ENCODE measurements around the gene SYNE2.

GRCh38 chr14:64123241-64123822 is 270.5 kb downstream of the SYNE2 start:
- TF ChIP-seq CTCF (IDR thresholded peaks at IDR 0.05; ENCODE audit: low read depth, low read length, missing input control) (peak; percentile 15), RAD21 (IDR thresholded peaks at IDR 0.05) (peak; percentile 61 to 65), ATF3 (IDR thresholded peaks at IDR 0.05) (no peak), REST (IDR thresholded peaks at IDR 0.05) (peak; percentile 84), RXRA (IDR thresholded peaks at IDR 0.05) (peak; percentile 95 to 99), FOXA1 (IDR thresholded peaks at IDR 0.05) (peak; percentile 92), JUND (IDR thresholded peaks at IDR 0.05) (peak; percentile 76 to 94), EGR1 (IDR thresholded peaks at IDR 0.05; ENCODE audit: low read depth in 2 of 2) (peak in 1 of 2 donors; percentile 74), YY1 (IDR thresholded peaks at IDR 0.05) (peak; percentile 85), MAX (IDR thresholded peaks at IDR 0.05) (peak; percentile 91)

Measured in liver (tissue), 3 donors.